Lower leg skin (tissue), 3 donors: ENCODE data around the gene DCTD.

Source experiments
- CTCF ChIP-seq, 3 donors: fragments of 450-650 bp; IDR thresholded peaks; one replicate each; pipeline ENCODE4 v1.5.1; 2016; ENCODE audit warnings: antibody characterized with exemption in 3 of 3, mild to moderate bottlenecking in 3 of 3, moderate library complexity in 2 of 3
- POLR2A ChIP-seq, 2 donors: fragments of 450-650 bp; IDR thresholded peaks; one replicate each; pipeline ENCODE4 v1.6.1; 2016 to 2017; ENCODE audit warnings: antibody characterized with exemption in 2 of 2, mild to moderate bottlenecking in 1 of 2, moderate library complexity in 1 of 2

DNA sequence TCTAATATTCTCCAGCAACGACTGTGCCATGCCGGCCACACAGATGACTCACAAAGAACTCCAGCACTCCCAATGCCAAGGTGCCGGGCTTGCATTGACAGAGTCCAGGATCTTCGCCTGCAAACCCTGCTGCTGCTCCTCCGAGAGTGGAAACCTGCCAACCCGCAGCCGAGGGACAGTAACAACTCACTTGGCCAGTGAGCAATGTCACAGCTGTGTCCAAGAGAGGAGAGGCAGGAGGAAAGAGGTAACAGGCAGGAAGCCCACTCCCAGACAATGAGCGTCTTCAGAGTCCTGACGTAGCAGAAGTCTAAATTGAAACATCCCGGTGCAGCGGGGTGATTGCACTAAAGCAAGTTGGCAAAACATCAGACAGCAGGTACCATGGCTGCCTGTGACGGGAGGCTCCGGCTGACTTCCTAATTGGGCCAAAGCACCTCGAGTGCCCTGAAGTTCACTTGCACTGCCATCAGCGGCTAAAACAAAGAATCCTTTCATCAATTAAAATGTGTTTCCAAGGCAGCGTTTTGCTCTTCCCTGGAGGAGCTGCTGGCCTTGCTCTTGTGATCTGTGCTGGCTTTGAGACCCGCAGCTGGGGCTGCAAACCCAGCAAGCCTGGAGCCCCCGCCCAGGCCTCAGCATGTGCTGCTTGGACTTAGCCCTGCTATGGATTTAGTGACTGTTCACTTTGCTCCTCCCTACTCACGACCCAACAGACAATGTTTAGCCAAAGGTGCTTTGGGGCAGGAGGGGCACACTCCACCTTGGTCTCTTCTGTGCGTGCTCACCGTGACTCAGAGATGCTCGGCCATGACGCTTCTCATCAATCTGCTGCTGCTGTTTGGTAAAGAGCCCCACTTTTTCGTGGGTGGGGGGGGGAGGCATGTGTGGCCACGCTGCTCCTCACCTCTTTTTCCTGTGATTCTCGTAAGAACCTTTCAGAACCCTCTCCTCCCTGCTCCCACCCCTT, 36.5 kb downstream of the DCTD start:
- TF ChIP-seq CTCF (IDR thresholded peaks at IDR 0.05) (no peak), POLR2A (IDR thresholded peaks at IDR 0.05) (no peak)
